KOPT-K1 (cell line): Measurements from ENCODE around the gene GNAI3.

Source experiments
- H3K27ac ChIP-seq: fragments of 200-600 bp; sonication (generic); 2 replicates; pipeline ENCODE4 v1.5.1; 2016; ENCODE audit warnings: antibody characterized with exemption, mild to moderate bottlenecking, low read depth, low read length; ENCODE audit not compliant: poor library complexity, severe bottlenecking
- H3K36me3 ChIP-seq: fragments of 200-600 bp; sonication (generic); 2 replicates; pipeline ENCODE4 v1.5.1; 2017; ENCODE audit warnings: antibody characterized with exemption, mild to moderate bottlenecking, low read length, moderate library complexity; ENCODE audit not compliant: insufficient read depth
- H3K9me3 ChIP-seq: fragments of 200-600 bp; sonication (generic); 2 replicates; pipeline ENCODE4 v1.5.1; 2017; ENCODE audit warnings: antibody characterized with exemption, low read length, mild to moderate bottlenecking; ENCODE audit not compliant: insufficient read depth, poor library complexity, severe bottlenecking

GNAI3 gene

DNA sequence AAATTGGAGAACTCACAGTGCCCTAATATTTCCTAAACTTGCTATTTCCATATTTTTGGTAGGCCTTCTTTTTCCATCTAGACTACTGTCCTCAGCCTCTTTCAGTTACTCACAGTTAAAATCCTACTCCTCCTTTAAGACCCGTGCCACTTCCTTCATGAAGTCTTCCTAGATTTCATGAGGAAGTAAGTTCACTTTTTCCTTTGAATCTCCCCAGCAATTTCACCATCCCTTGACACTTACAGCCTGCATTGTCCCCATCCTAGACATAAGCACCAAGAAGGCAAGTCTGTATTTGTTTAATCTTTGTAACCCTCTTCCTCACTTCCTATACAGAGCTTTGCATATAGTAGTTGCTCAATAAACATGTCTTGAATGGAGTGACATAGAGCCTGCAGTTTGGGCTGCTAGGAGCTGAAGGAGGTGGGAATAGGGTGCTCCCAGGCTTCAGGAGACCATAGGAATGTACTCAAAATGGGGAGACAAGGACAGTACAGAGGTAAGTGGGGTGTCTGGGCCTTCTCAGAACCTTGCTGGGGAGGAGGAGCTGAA, 14.0 kb upstream of the GNAI3 start:
- H3K9me3 ChIP-seq = no peaks in the 10 kb centered on the region
- no peaks in the 10 kb centered on the region for H3K36me3 ChIP-seq
- no peak overlapping the region for H3K27ac ChIP-seq

DNA sequence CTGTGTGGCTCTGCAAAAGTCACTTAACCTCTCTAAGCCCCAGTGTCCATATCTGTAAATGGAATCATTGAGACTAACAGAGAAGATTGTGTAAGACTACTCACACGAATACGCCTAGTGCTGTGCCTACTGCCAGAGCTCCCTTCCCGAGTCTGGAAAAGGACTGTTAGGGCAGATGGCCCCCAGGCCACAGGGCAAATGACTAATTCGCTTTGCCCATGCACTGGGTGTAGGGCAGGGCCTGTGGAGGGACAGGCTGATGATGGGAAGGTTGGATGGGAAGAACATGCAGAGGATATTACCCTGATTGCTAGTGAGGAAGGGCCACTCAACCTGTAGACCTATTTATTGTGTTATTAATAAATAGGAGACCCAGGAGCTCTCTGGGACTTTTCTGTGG, 12.9 kb upstream of the GNAI3 start:
- H3K36me3 ChIP-seq = no peaks in the 10 kb centered on the region
- H3K9me3 ChIP-seq = no peaks in the 10 kb centered on the region
- H3K27ac ChIP-seq = no peak overlapping the region

DNA sequence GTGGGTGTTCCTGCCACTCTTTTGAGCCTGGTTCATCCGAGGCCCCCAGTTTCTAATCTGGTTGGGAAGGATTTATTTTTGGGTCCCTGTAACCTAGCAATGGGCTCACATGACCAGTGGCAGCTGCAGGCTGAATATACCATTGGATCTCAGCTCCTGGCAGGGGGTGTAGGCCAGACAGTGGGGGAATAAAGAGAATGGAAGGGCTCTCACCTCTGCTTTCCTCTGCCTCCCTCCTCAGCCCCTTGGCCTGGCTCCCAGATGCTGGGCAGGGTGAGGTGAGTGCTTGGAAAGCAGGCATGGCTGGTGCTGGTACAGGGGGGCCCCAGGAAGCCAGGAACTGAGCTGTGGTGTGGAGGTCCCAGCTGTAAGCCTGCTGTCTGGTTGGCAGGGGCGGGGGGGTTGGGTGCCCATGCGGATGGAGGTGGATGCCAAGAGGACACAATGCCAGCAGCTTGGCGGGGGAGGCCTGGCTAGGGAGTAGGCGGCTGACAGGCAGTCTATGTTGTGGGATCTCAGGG, 12.4 kb upstream of the GNAI3 start:
- Histone ChIP-seq H3K27ac (no peak overlapping the region), H3K9me3 (no peaks in the 10 kb centered on the region), H3K36me3 (no peaks in the 10 kb centered on the region)

GRCh38 chr1:109537450-109538178, 10.8 kb upstream of the GNAI3 start:
- Histone ChIP-seq H3K27ac (no peak overlapping the region), H3K36me3 (no peaks in the 10 kb centered on the region), H3K9me3 (no peaks in the 10 kb centered on the region)

GRCh38 chr1:109538827-109539555, 9.4 kb upstream of the GNAI3 start:
- H3K27ac ChIP-seq = no peak overlapping the region
- no peaks in the 10 kb centered on the region for H3K9me3 ChIP-seq
- H3K36me3 ChIP-seq = no peaks in the 10 kb centered on the region

GRCh38 chr1:109539676-109540075, 8.7 kb upstream of the GNAI3 start, which contains the start of gene GPR61:
GPR61 (plus strand) TSS chr1:109539872; CDS start chr1:109543023, 3,151 bp downstream.
- Histone ChIP-seq H3K27ac (no peak within 1 kb of the TSS), H3K9me3 (no peaks in the 10 kb centered on the region), H3K36me3 (no peaks in the 10 kb centered on the region)

DNA sequence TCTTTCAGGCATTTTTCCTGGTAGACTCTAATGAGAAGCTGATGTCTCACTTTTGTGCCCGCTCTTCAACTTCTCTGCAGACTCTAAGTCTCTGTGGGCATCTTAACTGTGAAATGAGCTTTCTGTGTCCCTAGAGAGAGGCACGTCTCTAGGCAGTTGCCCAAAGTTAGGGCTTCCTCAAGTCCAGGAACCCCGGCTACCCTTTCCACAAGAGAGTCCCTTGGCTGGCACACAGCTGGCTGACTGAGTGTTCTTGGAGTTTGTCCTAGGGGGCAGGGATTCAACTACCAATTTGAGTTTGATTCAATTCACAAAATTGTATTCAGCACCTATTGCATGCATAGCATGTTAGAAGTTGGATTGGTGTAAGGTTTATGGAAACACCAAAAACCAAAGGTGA, 7.3 kb upstream of the GNAI3 start:
- Histone ChIP-seq H3K27ac (no peak overlapping the region), H3K36me3 (no peaks in the 10 kb centered on the region), H3K9me3 (no peaks in the 10 kb centered on the region)

DNA sequence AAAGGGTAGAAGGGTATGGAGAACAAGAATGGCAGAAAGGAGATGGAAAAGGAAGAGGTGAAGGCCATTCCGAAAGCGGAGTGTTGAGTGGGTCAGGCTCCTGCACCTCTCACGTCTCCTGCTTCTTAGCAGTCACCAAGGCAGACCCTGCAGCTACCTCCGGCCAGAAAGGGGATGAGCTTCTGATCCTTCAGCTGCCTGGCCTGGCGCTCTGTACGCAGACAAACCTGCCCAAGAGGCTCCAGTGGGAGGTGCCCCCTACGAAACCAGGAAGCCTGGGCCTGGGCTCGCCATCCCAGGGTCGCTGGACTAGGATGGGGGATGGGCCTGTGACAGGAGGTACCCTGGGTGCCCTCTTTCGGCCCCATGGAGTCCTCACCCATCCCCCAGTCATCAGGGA, 5.8 kb upstream of the GNAI3 start:
- no peaks in the 10 kb centered on the region for H3K36me3 ChIP-seq
- no peaks in the 10 kb centered on the region for H3K9me3 ChIP-seq
- no peak overlapping the region for H3K27ac ChIP-seq

GRCh38 chr1:109543283-109543987, 5.0 kb upstream of the GNAI3 start:
- H3K9me3 ChIP-seq = no peaks in the 10 kb centered on the region
- no peak overlapping the region for H3K27ac ChIP-seq
- no peaks in the 10 kb centered on the region for H3K36me3 ChIP-seq

GRCh38 chr1:109543988-109544735, 4.3 kb upstream of the GNAI3 start:
- no peaks in the 10 kb centered on the region for H3K9me3 ChIP-seq
- H3K36me3 ChIP-seq = no peaks in the 10 kb centered on the region
- H3K27ac ChIP-seq = no peak overlapping the region

DNA sequence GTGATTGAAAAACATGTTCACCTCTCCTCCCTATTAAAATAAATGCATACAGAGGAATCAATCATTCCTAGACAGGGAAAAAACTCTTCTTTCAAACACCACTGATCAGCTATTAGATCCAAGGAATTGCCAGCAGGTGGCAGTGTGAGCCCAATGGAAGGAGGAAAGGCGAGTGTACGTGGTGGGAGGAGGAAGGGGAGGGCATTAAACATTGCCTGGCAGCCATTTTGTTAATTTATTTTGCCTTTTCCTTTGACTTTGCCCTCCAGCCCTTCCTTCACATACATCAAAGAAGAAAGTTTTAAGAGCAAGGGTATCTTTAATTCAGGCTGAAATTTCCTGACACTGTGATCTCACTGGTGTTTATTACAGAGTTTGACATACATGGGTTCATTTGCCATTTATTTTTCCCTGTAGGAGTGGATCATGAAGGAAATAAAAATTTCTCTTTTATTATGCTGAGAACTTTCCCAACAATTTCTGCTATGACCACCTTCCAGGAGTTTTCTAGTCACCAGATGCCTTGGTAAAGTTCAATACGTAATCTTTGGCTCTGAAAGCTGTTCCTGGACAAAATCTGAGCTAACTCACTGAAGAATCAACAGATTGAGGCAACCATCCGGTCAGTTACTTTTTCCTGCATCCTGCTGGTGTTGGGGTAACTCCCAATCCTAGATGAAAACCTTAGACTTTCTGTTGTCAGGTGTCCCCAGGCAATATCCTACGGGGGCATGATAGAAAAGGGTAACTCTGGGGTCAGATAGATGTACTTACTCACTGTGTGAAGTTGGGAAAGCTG, 1.9 kb upstream of the GNAI3 start:
- Histone ChIP-seq H3K36me3 (no peaks in the 10 kb centered on the region), H3K9me3 (no peaks in the 10 kb centered on the region), H3K27ac (peak overlapping the region; percentile 89)

DNA sequence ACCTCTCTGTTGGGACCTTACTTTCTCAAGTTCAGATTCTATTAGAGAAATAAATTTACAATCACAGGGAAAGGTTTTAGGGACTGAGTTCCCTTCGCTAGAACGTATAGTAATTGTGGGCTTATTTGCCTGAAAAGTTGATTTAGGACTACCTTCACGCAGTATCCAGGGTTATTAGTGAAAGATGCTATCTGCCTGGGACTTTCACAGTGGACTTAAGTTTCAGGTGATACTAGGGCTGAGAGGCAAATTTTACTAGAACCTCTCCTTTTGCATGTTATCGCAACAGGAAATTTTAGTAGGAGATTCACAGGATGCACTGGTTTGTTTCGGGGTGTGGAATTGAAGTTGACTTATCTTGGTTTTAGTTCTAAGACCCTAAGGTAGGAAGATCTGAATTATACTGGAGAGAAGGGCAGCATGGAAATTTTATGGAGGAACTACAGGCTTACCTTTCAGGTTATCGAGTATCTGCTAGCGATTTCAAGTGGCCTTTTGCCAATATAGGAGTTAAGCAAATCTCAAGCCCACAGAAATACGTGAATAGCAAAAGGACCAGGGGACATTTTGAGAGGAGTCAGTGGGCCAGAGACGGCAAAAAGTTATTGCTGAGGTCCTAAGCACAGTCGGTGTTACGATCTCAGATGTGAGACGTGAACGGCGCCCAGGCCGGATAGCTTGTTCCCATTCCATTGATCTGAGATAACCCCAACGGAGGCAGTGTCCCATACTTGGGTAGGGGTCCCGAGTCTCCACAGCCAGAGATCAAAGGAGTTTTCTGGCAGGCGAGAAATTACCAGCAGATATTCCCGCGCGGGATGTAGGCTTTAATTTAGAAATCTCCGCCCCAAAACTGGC, 723 bp upstream of the GNAI3 start:
- Histone ChIP-seq H3K36me3 (no peaks in the 10 kb centered on the region; the same call in 1 of the 2 replicates), H3K9me3 (no peaks in the 10 kb centered on the region), H3K27ac (peak overlapping the region; percentile 89)

GRCh38 chr1:109556563-109556962, 8.1 kb downstream of the GNAI3 start:
- no peaks in the 10 kb centered on the region for H3K9me3 ChIP-seq

More at GRCh38 chr1:109556563-109556962, 8.1 kb downstream of the GNAI3 start:
- peaks cover 3% of the 10 kb centered on the region; the same call in 1 of the 2 replicates for H3K36me3 ChIP-seq
- no peak overlapping the region for H3K27ac ChIP-seq
